ENCODE data around the gene PGAM1. TPM values are rescaled to one million over a fixed set of nuclear protein-coding genes. Genes with fewer than 3 reads are reported as not detected.
"Not testable (repeated sequence)": the region's sequence is repeated elsewhere in the genome, so short reads cannot be mapped to it uniquely, and the experiment has no call there.

Gene PGAM1
- total and polyA plus RNA-seq, 7 donors: 188 to 363 (median 246) TPM

DNA sequence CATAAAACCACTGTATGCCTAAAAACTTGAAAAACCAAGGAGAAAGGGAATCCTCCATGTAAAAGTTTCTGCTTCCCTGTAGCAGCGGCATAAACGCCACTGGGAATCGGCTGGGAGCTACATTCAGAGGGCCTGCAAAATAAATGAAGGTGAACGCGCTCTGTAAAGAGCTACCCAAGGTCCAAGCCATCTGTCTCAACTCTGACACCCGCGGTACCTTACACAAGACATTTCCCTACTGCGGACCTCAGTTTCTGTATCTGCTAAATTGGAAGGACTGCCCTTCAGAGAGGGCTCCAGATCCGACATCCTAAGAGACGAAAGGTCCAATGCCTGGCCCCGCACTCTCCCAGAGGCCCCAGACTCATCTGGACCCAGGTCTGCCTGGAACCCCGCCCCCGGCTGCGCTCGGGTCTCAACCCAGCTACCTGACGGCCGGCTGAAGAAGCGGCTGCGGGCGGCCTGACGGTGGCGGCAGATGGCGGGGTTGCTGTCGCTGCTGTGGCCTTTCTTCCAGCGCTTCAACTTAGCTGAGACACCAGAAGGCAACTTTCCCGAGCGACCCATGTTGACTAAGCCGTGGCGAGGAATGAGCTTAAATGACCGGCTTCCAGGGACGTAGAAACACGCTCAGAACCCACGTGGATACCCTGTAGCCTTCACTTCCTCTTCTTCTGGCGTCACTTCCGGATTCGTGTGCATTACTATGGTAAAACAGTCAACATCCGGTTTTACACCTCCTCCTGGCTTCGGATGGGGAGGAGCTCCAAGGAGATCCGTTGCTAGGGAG, 25.1 kb upstream of the PGAM1 start, which contains the start of gene RRP12:
Gene RRP12, minus strand, starts transcription at position 676 of the 790 bp plus-strand sequence. Its CDS starts 109 bp downstream, at position 567.
- H3K27me3 ChIP-seq: no peaks in the 10 kb centered on the region
- TF ChIP-seq POLR2AphosphoS5 (IDR thresholded peaks at IDR 0.05) (peak in 3 of 4 donors; percentile 59 to 76 (median 67)), POLR2A (IDR thresholded peaks at IDR 0.05) (no peak), EP300 (IDR thresholded peaks at IDR 0.05) (peak in 1 of 4 donors; percentile 6)
- H3K36me3 ChIP-seq: peaks cover 0 to 18% (median 7%) of the 10 kb centered on the region in 4 donors
- intact Hi-C loops (cut with DNase I): loop anchor here (1.0 to 5.0 kb wide), 3 partner anchors 45 to 151 kb away; partner anchors contain the start of genes EXOSC1, FRAT2 and ZDHHC16
- no peaks in the 10 kb centered on the region for H3K9me3 ChIP-seq
- peak; percentile 95 for DNase-seq
- peaks cover 0 to 19% (median 17%) of the 10 kb centered on the region in 4 donors for H3K4me1 ChIP-seq
- H3K4me3 ChIP-seq: peak within 1 kb of the TSS; percentile 37 to 86 (median 74)
- H3K27ac ChIP-seq: peak within 1 kb of the TSS; percentile 65 to 82 (median 72)
- 1% methylated on average over 39 of the region's 39 CpGs for WGBS, 2 donors

DNA sequence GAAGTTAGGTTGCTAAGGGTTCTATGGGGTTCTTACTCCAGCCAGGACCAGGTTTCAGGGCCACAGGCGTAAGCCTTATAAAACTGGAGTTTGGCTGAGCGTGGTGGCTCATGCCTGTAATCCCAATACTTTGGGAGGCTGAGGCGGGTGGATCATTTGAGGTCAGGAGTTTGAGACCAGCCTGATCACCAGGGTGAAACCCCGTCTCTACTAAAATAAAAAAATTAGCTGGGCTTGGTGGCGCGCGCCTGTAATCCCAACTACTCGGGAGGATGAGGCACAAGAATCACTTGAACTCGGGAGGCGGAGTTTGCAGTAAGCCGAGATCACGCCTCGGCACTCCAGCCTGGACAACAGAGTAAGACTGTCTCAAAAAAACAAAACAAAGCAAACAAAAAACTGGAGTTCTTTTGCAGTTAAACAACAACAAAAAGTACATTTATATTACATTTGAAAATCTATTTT, 24.5 kb upstream of the PGAM1 start:
- WGBS, 2 donors: 62 to 67% methylated on average over 13 of the region's 13 CpGs
- intact Hi-C loops (cut with DNase I): loop anchor here (1.0 to 5.0 kb wide), 3 partner anchors 45 to 151 kb away; partner anchors contain the start of genes EXOSC1, FRAT2 and ZDHHC16
- DNase-seq: no peak
- H3K27ac ChIP-seq: peak overlapping the region; percentile 65 to 82 (median 72)
- peaks cover 0 to 12% (median 4%) of the 10 kb centered on the region in 4 donors for H3K36me3 ChIP-seq
- TF ChIP-seq EP300 (IDR thresholded peaks at IDR 0.05) (peak in 1 of 4 donors; percentile 1), POLR2AphosphoS5 (IDR thresholded peaks at IDR 0.05) (no peak)
- H3K27me3 ChIP-seq: no peaks in the 10 kb centered on the region
- H3K4me1 ChIP-seq: peaks cover 0 to 19% (median 17%) of the 10 kb centered on the region in 4 donors
- peak overlapping the region in 3 of 4 donors; percentile 73 to 86 (median 74) for H3K4me3 ChIP-seq
- H3K9me3 ChIP-seq: no peaks in the 10 kb centered on the region

DNA sequence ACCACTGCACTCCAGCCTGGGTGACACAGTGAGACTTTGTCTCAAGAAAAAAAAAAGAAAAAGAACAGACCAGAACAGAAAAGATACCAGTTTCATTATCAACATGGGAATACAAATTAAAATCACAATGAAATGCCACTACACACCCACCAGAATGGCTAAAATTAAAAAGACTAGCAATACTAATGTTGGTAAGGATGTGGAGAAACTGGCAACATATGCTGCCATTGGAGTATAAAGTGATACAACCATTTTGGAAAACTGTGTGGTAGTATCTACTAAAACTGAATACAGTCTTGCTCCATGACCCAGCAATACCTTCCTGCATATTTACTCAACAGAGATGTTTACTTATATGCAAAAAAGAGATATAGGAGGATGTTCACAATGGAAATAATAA, 21.9 kb upstream of the PGAM1 start:
- Histone ChIP-seq H3K27me3 (no peaks in the 10 kb centered on the region), H3K36me3 (no peaks in the 10 kb centered on the region), H3K9me3 (no peaks in the 10 kb centered on the region), H3K27ac (no peak overlapping the region), H3K4me1 (peaks cover 0 to 28% (median 25%) of the 10 kb centered on the region in 4 donors), H3K4me3 (no peak overlapping the region)
- DNase-seq: no peak
- intact Hi-C loops (cut with DNase I): loop anchor here (5.0 kb wide), 2 partner anchors 72 to 148 kb away; partner anchors contain the start of gene FRAT2
- TF ChIP-seq POLR2AphosphoS5 (IDR thresholded peaks at IDR 0.05) (no peak), EP300 (IDR thresholded peaks at IDR 0.05) (no peak), POLR2A (IDR thresholded peaks at IDR 0.05) (no peak)
- TF ChIP-seq, protein P1, sequence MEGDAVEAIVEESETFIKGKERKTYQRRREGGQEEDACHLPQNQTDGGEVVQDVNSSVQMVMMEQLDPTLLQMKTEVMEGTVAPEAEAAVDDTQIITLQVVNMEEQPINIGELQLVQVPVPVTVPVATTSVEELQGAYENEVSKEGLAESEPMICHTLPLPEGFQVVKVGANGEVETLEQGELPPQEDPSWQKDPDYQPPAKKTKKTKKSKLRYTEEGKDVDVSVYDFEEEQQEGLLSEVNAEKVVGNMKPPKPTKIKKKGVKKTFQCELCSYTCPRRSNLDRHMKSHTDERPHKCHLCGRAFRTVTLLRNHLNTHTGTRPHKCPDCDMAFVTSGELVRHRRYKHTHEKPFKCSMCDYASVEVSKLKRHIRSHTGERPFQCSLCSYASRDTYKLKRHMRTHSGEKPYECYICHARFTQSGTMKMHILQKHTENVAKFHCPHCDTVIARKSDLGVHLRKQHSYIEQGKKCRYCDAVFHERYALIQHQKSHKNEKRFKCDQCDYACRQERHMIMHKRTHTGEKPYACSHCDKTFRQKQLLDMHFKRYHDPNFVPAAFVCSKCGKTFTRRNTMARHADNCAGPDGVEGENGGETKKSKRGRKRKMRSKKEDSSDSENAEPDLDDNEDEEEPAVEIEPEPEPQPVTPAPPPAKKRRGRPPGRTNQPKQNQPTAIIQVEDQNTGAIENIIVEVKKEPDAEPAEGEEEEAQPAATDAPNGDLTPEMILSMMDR (IDR thresholded peaks at IDR 0.05): no peak

DNA sequence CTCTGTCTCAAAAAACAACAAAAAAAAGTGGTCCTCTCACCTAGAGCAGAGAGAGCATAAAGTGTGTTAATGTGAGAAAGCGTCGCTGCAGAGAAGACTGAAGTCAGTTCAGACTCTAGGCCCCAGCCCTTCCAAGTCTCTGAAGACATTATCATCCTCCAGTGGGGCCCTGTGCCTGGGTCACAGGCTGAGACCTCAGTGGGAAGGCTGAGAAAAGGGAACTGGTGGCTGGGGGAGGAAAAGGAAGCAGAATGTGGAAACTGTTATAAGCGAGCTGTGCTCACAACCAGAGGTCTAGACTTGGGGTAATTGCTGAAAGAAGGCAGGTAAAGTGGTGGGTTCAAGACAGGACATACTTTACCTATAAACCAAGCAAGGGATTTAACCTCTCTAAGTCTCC, 19.9 kb upstream of the PGAM1 start:
- Histone ChIP-seq H3K9me3 (no peaks in the 10 kb centered on the region), H3K27ac (no peak overlapping the region), H3K4me3 (no peak overlapping the region), H3K4me1 (peaks cover 0 to 14% (median 14%) of the 10 kb centered on the region in 4 donors), H3K36me3 (no peaks in the 10 kb centered on the region), H3K27me3 (no peaks in the 10 kb centered on the region)
- TF ChIP-seq EP300 (IDR thresholded peaks at IDR 0.05) (no peak), POLR2A (IDR thresholded peaks at IDR 0.05) (no peak), POLR2AphosphoS5 (IDR thresholded peaks at IDR 0.05) (no peak)
- TF ChIP-seq, protein P1 (IDR thresholded peaks at IDR 0.05): no peak
- intact Hi-C loops (cut with DNase I): no loop called here
- DNase-seq: no peak
- WGBS, 2 donors: 63 to 73% methylated on average over 3 of the region's 3 CpGs

DNA sequence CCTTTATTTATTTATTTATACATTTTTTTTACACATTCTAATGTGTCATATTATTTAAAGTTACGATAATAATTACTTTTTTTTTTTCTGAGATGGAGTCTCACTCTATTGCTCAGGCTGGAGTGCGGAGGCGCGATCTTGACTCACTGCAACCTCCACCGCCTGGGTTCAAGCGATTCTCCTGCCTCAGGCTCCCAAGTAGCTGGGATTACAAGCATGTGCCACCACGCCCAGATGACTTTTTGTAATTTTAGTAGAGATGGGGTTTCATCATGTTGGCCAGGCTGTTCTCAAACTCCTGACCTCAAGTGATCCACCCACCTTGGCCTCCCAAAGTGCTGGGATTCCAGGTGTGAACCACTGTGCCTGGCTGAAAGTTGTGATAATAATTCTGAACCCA, 19.5 kb upstream of the PGAM1 start:
- intact Hi-C loops (cut with DNase I); DNase-seq; H3K36me3 ChIP-seq; H3K27me3 ChIP-seq; H3K4me3 ChIP-seq; H3K27ac ChIP-seq; H3K9me3 ChIP-seq: not testable (repeated sequence)
- peaks cover 0 to 12% (median 12%) of the 10 kb centered on the region in 4 donors for H3K4me1 ChIP-seq
- WGBS, 2 donors: 86 to 93% methylated on average over 7 of the region's 7 CpGs

All from sigmoid colon (tissue), 7 donors.